Measurements from ENCODE around the gene TP63.

GRCh38 chr3:189822726-189823125 is 191.5 kb downstream of the TP63 start:
- no peak for TF ChIP-seq ZNF274 (IDR thresholded peaks at IDR 0.05; ENCODE audit: low read depth, low read length)
- no peak for TF ChIP-seq SUZ12 (IDR thresholded peaks at IDR 0.05; ENCODE audit: extremely low read depth, insufficient read depth, insufficient read length)
